Liver (tissue), 3 donors: ENCODE data around the gene HEXIM2.

Source experiments
- EGR1 ChIP-seq, 2 donors: IDR thresholded peaks; 2 replicates each; pipeline ENCODE4 v1.6.1; 2016 to 2018; ENCODE audit warnings: antibody characterized with exemption in 2 of 2, low read depth in 2 of 2
- HNF4A ChIP-seq, 2 donors: conservative IDR thresholded peaks; 2 replicates each; pipeline ENCODE4 v1.6.1; 2016; ENCODE audit warnings: antibody characterized with exemption in 2 of 2, mild to moderate bottlenecking in 2 of 2
- SP1 ChIP-seq: IDR thresholded peaks from 2 replicates; pipeline ENCODE4 v1.6.1; 2018; ENCODE audit warnings: antibody characterized with exemption, mild to moderate bottlenecking
- YY1 ChIP-seq: IDR thresholded peaks from 2 replicates; pipeline ENCODE4 v1.6.1; 2016; ENCODE audit warnings: antibody characterized with exemption, mild to moderate bottlenecking
- TF ChIP-seq, protein P1 (sequence below): fragments of 150-350 bp; IDR thresholded peaks from 2 replicates; pipeline ENCODE4 v1.5.1; 2017; ENCODE audit warnings: improper control_type of control experiment, low read depth, low read length; ENCODE audit not compliant: missing input control
- TF ChIP-seq, protein P2 (sequence below): IDR thresholded peaks from 2 replicates; pipeline ENCODE4 v1.6.1; 2016; ENCODE audit warnings: antibody characterized with exemption, mild to moderate bottlenecking
- donor health status: healthy.
- donor health status: healthy.

- no peak for TF ChIP-seq SP1
- no peak for TF ChIP-seq EGR1 (IDR thresholded peaks at IDR 0.05; ENCODE audit: low read depth in 2 of 2)
- TF ChIP-seq, protein P1, sequence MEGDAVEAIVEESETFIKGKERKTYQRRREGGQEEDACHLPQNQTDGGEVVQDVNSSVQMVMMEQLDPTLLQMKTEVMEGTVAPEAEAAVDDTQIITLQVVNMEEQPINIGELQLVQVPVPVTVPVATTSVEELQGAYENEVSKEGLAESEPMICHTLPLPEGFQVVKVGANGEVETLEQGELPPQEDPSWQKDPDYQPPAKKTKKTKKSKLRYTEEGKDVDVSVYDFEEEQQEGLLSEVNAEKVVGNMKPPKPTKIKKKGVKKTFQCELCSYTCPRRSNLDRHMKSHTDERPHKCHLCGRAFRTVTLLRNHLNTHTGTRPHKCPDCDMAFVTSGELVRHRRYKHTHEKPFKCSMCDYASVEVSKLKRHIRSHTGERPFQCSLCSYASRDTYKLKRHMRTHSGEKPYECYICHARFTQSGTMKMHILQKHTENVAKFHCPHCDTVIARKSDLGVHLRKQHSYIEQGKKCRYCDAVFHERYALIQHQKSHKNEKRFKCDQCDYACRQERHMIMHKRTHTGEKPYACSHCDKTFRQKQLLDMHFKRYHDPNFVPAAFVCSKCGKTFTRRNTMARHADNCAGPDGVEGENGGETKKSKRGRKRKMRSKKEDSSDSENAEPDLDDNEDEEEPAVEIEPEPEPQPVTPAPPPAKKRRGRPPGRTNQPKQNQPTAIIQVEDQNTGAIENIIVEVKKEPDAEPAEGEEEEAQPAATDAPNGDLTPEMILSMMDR, result no peak
- TF ChIP-seq YY1, result no peak
- TF ChIP-seq HNF4A (conservative IDR thresholded peaks at IDR 0.05), result no peak
- TF ChIP-seq, protein P2, sequence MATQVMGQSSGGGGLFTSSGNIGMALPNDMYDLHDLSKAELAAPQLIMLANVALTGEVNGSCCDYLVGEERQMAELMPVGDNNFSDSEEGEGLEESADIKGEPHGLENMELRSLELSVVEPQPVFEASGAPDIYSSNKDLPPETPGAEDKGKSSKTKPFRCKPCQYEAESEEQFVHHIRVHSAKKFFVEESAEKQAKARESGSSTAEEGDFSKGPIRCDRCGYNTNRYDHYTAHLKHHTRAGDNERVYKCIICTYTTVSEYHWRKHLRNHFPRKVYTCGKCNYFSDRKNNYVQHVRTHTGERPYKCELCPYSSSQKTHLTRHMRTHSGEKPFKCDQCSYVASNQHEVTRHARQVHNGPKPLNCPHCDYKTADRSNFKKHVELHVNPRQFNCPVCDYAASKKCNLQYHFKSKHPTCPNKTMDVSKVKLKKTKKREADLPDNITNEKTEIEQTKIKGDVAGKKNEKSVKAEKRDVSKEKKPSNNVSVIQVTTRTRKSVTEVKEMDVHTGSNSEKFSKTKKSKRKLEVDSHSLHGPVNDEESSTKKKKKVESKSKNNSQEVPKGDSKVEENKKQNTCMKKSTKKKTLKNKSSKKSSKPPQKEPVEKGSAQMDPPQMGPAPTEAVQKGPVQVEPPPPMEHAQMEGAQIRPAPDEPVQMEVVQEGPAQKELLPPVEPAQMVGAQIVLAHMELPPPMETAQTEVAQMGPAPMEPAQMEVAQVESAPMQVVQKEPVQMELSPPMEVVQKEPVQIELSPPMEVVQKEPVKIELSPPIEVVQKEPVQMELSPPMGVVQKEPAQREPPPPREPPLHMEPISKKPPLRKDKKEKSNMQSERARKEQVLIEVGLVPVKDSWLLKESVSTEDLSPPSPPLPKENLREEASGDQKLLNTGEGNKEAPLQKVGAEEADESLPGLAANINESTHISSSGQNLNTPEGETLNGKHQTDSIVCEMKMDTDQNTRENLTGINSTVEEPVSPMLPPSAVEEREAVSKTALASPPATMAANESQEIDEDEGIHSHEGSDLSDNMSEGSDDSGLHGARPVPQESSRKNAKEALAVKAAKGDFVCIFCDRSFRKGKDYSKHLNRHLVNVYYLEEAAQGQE, result no peak
Observed at GRCh38 chr17:45143094-45143670, 18.5 kb upstream of the HEXIM2 start.
